Gastrocnemius medialis (tissue), 4 donors: ENCODE results near the gene GALNT7. TPM values are rescaled to one million over a fixed set of nuclear protein-coding genes. Genes with fewer than 3 reads are reported as not detected.
A peak's percentile ranks its signal among the peaks of the same experiment; 100 is the strongest.

ENCODE experiments used
- ATAC-seq, 2 donors: fragments of 150-250 bp; one replicate each; pipeline ENCODE4 v1.9.1; 2016
- DNase-seq, 2 donors: peaks; one replicate each; pipeline ENCODE4 v3.0.0-alpha.2; 2019
- H3K27ac ChIP-seq, 4 donors: fragments of 200-600 bp; sonication (generic); 1 replicate in 1 of 4; 2 replicates in 3 of 4; pipeline ENCODE4 v1.5.1; 2016 to 2018; ENCODE audit warnings: mild to moderate bottlenecking in 2 of 4, moderate library complexity in 1 of 4
- H3K27me3 ChIP-seq, 3 donors: fragments of 200-600 bp; sonication (generic) in 2 of 3; 1 replicate in 1 of 3; 2 replicates in 2 of 3; pipeline versions ENCODE4 v1.5.1 to v1.6.0; 2016 to 2019; ENCODE audit warnings: mild to moderate bottlenecking in 1 of 3, moderate library complexity in 1 of 3
- H3K36me3 ChIP-seq, 2 donors: fragments of 200-600 bp; sonication (generic) in 1 of 2; one replicate each; pipeline ENCODE4 v1.5.1; 2017 to 2018
- H3K4me1 ChIP-seq, 2 donors: fragments of 200-600 bp; sonication (generic) in 1 of 2; one replicate each; pipeline ENCODE4 v1.5.1; 2016 to 2017; ENCODE audit warnings: mild to moderate bottlenecking in 2 of 2
- H3K4me3 ChIP-seq, 4 donors: fragments of 200-600 bp; sonication (generic) in 3 of 4; 1 replicate in 1 of 4; 2 replicates in 3 of 4; pipeline ENCODE4 v1.5.1; 2016 to 2019; ENCODE audit warnings: mild to moderate bottlenecking in 2 of 4
- H3K9me3 ChIP-seq, 3 donors: fragments of 200-600 bp; sonication (generic) in 2 of 3; 1 replicate in 1 of 3; 2 replicates in 2 of 3; pipeline ENCODE4 v1.5.1; 2016 to 2019
- POLR2A ChIP-seq, 2 donors: fragments of 450-650 bp; IDR thresholded peaks; one replicate each; pipeline ENCODE4 v1.6.1; 2017; ENCODE audit warnings: antibody characterized with exemption in 2 of 2, mild to moderate bottlenecking in 2 of 2, moderate library complexity in 2 of 2
- in situ Hi-C, 4 donors: fragments of 200-750 bp; cut with MboI; loops; one replicate each; pipeline versions ENCODE4 v1.15.0 to v1.8.0; 2017; ENCODE audit warnings: low sequenced_read_pairs in 4 of 4
- intact Hi-C: fragments of 100-400 bp; cut with DNase I; formaldehyde crosslinking; loops from one replicate; pipeline ENCODE4 v1.15.1; 2023; ENCODE audit warnings: low total_unique reads
- total RNA-seq, 4 donors: library from RNA; depleted of rRNA; stranded (reverse); fragments of >200 nt; gene quantifications; one replicate each; pipeline versions ENCODE4 v1.1.0 to v1.2.3, GENCODE V29; 2016
- TF ChIP-seq, protein P1 (sequence below), 5 experiments: fragments of 450-650 bp in 3 of 5; fragments of 200-600 bp in 2 of 5; sonication (generic) in 2 of 5; IDR thresholded peaks in 4 of 5; conservative IDR thresholded peaks in 1 of 5; 1 replicate in 4 of 5; 2 replicates in 1 of 5; pipeline ENCODE4 v1.5.1; 2016 to 2019; ENCODE audit warnings: antibody characterized with exemption in 5 of 5, mild to moderate bottlenecking in 3 of 5, moderate library complexity in 3 of 5

GALNT7 gene
- total RNA-seq, 4 donors from 2014 or later, result 0.91 to 2.8 (median 1.1) TPM

DNA sequence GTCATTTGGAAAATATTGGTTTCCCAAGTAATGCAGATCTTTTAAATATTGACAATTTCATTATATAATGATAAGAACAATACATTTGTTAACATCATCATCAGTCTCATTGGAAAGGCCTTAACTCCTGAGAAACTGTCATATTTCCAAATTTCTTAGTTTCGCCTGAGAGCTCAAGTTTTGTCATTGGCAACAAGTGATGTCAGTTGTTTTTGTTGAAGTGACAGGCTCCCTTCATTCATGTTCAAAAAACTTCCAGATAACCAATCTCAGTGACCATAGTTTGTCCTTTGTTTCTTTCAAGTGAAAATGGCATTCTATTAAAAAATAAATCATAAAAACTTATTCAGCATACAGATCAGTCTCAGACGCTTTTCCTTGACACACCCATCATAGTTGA, 93.8 kb downstream of the GALNT7 start:
- H3K9me3 ChIP-seq, result no peaks in the 10 kb centered on the region
- no peak overlapping the region for H3K27ac ChIP-seq
- intact Hi-C loops (no loop called here), in situ Hi-C loops (no loop called here)
- H3K36me3 ChIP-seq, result no peaks in the 10 kb centered on the region
- no peak for DNase-seq
- TF ChIP-seq, protein P1, sequence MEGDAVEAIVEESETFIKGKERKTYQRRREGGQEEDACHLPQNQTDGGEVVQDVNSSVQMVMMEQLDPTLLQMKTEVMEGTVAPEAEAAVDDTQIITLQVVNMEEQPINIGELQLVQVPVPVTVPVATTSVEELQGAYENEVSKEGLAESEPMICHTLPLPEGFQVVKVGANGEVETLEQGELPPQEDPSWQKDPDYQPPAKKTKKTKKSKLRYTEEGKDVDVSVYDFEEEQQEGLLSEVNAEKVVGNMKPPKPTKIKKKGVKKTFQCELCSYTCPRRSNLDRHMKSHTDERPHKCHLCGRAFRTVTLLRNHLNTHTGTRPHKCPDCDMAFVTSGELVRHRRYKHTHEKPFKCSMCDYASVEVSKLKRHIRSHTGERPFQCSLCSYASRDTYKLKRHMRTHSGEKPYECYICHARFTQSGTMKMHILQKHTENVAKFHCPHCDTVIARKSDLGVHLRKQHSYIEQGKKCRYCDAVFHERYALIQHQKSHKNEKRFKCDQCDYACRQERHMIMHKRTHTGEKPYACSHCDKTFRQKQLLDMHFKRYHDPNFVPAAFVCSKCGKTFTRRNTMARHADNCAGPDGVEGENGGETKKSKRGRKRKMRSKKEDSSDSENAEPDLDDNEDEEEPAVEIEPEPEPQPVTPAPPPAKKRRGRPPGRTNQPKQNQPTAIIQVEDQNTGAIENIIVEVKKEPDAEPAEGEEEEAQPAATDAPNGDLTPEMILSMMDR (IDR thresholded peaks at IDR 0.05 in 4 of 5, conservative IDR thresholded peaks at IDR 0.05 in 1 of 5), result no peak
- no peak for TF ChIP-seq POLR2A (IDR thresholded peaks at IDR 0.05)
- H3K27me3 ChIP-seq, result peaks cover 0 to 2% (median 0%) of the 10 kb centered on the region in 3 donors
- no peak overlapping the region for H3K4me3 ChIP-seq
- no peak for ATAC-seq
- peaks cover 0 to 9% of the 10 kb centered on the region in 2 donors for H3K4me1 ChIP-seq

DNA sequence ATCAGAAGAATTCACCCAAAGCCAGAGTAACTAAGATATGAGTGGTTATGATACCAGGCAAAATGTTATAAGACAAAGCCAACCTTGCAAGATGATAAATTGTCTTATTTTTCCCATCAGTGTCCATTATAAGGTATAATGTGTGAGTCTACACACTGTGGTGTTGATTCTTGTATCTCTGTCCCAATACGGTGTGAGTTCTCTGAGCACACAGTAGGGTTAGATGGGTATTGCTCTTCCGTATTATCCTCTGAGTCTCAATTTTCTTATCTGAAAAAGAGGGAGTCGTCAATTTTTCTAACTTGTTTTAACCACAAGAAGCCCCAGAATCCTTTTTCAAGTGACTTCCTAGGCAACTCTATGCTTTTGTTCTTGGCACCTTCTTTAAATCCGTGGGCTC, 95.6 kb downstream of the GALNT7 start:
- intact Hi-C loops, result no loop called here
- in situ Hi-C loops, result no loop called here
- Histone ChIP-seq H3K27me3 (no peaks in the 10 kb centered on the region), H3K9me3 (no peaks in the 10 kb centered on the region), H3K27ac (no peak overlapping the region), H3K4me3 (no peak overlapping the region), H3K36me3 (no peaks in the 10 kb centered on the region), H3K4me1 (peaks cover 0 to 9% of the 10 kb centered on the region in 2 donors)
- TF ChIP-seq, protein P1 (IDR thresholded peaks at IDR 0.05 in 4 of 5, conservative IDR thresholded peaks at IDR 0.05 in 1 of 5), result no peak
- TF ChIP-seq POLR2A (IDR thresholded peaks at IDR 0.05), result no peak
- ATAC-seq (no peak), DNase-seq (no peak)

DNA sequence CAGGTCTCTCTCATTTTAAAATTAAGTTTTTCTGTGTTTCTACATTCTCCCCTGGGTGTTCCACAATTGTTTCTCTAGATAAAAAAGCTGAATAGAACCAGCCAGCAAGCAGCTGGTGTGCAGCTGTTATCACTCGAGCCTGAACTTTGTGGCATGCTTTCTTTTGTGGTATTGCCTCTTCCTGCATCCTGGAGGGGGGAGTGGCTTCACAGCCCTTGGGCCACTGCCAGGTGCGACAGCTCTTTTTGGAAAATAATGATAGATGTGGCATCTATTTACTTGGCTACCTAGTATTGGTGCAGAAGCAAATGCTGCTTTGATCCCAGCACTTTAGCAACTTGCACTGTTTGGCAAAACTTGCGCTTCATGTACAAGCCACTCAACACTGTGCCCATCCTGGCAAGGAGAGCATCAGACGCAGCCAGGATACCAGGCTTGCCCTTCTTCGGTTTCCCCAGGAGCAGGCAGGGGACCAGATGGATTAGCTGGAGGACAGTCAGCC, 96.1 kb downstream of the GALNT7 start:
- ATAC-seq (peak; percentile 82 to 91), DNase-seq (peak; percentile 14 to 48)
- no peak overlapping the region for H3K27ac ChIP-seq
- H3K4me1 ChIP-seq, result peaks cover 0 to 9% of the 10 kb centered on the region in 2 donors
- H3K36me3 ChIP-seq, result no peaks in the 10 kb centered on the region
- intact Hi-C loops (no loop called here), in situ Hi-C loops (no loop called here)
- H3K27me3 ChIP-seq, result no peaks in the 10 kb centered on the region
- H3K4me3 ChIP-seq, result no peak overlapping the region
- TF ChIP-seq, protein P1 (IDR thresholded peaks at IDR 0.05 in 4 of 5, conservative IDR thresholded peaks at IDR 0.05 in 1 of 5), result no peak
- TF ChIP-seq POLR2A (IDR thresholded peaks at IDR 0.05), result no peak
- no peaks in the 10 kb centered on the region for H3K9me3 ChIP-seq

DNA sequence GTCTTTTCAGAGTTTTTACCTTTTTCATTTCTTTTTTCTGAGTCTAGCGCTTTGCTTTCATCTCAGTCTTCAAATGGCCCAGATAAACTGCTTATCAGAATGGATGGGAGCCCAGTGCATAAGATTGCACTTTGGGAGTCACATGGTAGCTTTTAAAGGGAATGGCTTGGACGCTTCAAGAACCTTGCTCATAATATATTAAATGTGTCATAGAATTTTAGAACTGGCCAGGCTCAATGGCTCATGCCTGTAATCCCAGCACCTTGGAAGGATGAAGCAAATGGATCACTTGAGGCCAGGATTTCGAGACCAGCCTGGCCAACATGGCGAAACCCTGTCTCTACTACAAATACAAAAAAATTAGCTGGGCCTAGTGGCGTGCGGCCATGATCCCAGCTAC, 97.1 kb downstream of the GALNT7 start:
- Histone ChIP-seq H3K27ac (no peak overlapping the region), H3K4me1 (peaks cover 0 to 9% of the 10 kb centered on the region in 2 donors)
- in situ Hi-C loops, result no loop called here

More for the DNA sequence above, 97.1 kb downstream of the GALNT7 start:
- H3K27me3 ChIP-seq, result no peaks in the 10 kb centered on the region
- DNase-seq (no peak), ATAC-seq (no peak)
- H3K36me3 ChIP-seq, result no peaks in the 10 kb centered on the region
- no peak overlapping the region for H3K4me3 ChIP-seq
- TF ChIP-seq, protein P1 (IDR thresholded peaks at IDR 0.05 in 4 of 5, conservative IDR thresholded peaks at IDR 0.05 in 1 of 5), result no peak
- no peak for TF ChIP-seq POLR2A (IDR thresholded peaks at IDR 0.05)
- H3K9me3 ChIP-seq, result no peaks in the 10 kb centered on the region
- intact Hi-C loops, result no loop called here
